A549 (cell line): ENCODE results near the gene PIP4K2B. TPM values are rescaled to one million over a fixed set of nuclear protein-coding genes. Genes with fewer than 3 reads are reported as not detected.
A peak's percentile ranks its signal among the peaks of the same experiment; 100 is the strongest.

Experiments
- ATAC-seq, 2 experiments: fragments of 200-7000 bp in 1 of 2; fragments of >200 bp in 1 of 2; cut with Nextera tagmentation in 1 of 2; cut with Tn5 transposase in 1 of 2; 3 replicates each; pipeline versions ENCODE4 v1.8.0 to v1.9.1; 2018 to 2020; ENCODE audit warnings: mild to moderate bottlenecking in 1 of 2, moderate library complexity in 1 of 2
- CTCF ChIA-PET: fragments of 300-600 bp; sonication (Branson Sonifier 250); formaldehyde crosslinking; extraction: SDS; loops from one replicate; lab custom pipeline; 2021; ENCODE audit warnings: antibody characterized with exemption, inconsistent platforms; lab: Yijun Ruan, JAX
- POLR2A ChIA-PET: fragments of 350-600 bp; formaldehyde crosslinking; extraction: SDS; loops from one replicate; lab custom pipeline; 2021; ENCODE audit warnings: antibody characterized with exemption, inconsistent platforms; lab: Yijun Ruan, JAX
- DNase-seq, 2 experiments: peaks; one replicate each; pipeline versions ENCODE4 v3.0.0 to v3.0.0-alpha.2; 2011 to 2016; ENCODE audit warnings: low read depth in 1 of 2, low spot score in 1 of 2
- FAIRE-seq: peaks from 2 replicates; lab custom pipeline; 2011; peaks lifted over from hg19 to GRCh38; lab: Jason Lieb, UNC
- H3K27ac ChIP-seq, 2 experiments: fragments of >200 bp; sonication (Bioruptor Twin); formaldehyde crosslinking; 3 replicates each; pipeline ENCODE4 v1.5.1; 2016 to 2017
- H3K4me1 ChIP-seq: fragments of >200 bp; sonication (Bioruptor Twin); formaldehyde crosslinking; 3 replicates; pipeline ENCODE4 v1.6.1; 2016
- H3K4me2 ChIP-seq: fragments of >200 bp; sonication (Bioruptor Twin); formaldehyde crosslinking; 3 replicates; pipeline ENCODE4 v1.6.1; 2016
- H3K4me3 ChIP-seq: fragments of >200 bp; sonication (Bioruptor Twin); formaldehyde crosslinking; 3 replicates; pipeline ENCODE4 v1.5.1; 2016
- H3K9me3 ChIP-seq: fragments of >200 bp; sonication (Bioruptor Twin); formaldehyde crosslinking; 3 replicates; pipeline ENCODE4 v1.6.1; 2016
- CBX8 ChIP-seq: fragments of 200-600 bp; sonication (generic); IDR thresholded peaks from 2 replicates; pipeline ENCODE4 v1.6.1; 2016
- CEBPB ChIP-seq, 2 experiments: fragments of >200 bp in 1 of 2; sonication (Bioruptor Twin) in 1 of 2; formaldehyde crosslinking in 1 of 2; IDR thresholded peaks; 2 replicates each; pipeline ENCODE4 v1.6.1; 2012 to 2016
- EHF ChIP-seq: fragments of 250-450 bp; sonication (Bioruptor Pico); IDR thresholded peaks from 2 replicates; pipeline ENCODE4 v1.5.0; 2020; ENCODE audit warnings: mild to moderate bottlenecking
- ESRRA ChIP-seq: fragments of 150-350 bp; IDR thresholded peaks from 2 replicates; pipeline ENCODE4 v1.6.1; 2014; ENCODE audit warnings: mild to moderate bottlenecking, low read length, borderline replicate concordance
- HEYL ChIP-seq: fragments of 250-450 bp; sonication (Bioruptor Pico); IDR thresholded peaks from 2 replicates; pipeline ENCODE4 v1.8.0; 2021; ENCODE audit warnings: mild to moderate bottlenecking, moderate library complexity
- HOXB5 ChIP-seq: fragments of 250-450 bp; sonication (Bioruptor Pico); IDR thresholded peaks from 2 replicates; pipeline ENCODE4 v1.5.0; 2020; ENCODE audit warnings: mild to moderate bottlenecking, moderate library complexity
- JUN ChIP-seq, 2 experiments: fragments of >200 bp; sonication (Bioruptor Twin); formaldehyde crosslinking; IDR thresholded peaks; 2 replicates in 1 of 2; 3 replicates in 1 of 2; pipeline ENCODE4 v1.6.1; 2016 to 2017
- JUNB ChIP-seq: fragments of >200 bp; sonication (Bioruptor Twin); formaldehyde crosslinking; IDR thresholded peaks from 2 replicates; pipeline ENCODE4 v1.6.1; 2016
- KDM5A ChIP-seq: fragments of 200-600 bp; sonication (generic); IDR thresholded peaks from 2 replicates; pipeline ENCODE4 v1.6.1; 2016; ENCODE audit warnings: antibody characterized with exemption, mild to moderate bottlenecking
- MAZ ChIP-seq: fragments of 150-350 bp; IDR thresholded peaks from 2 replicates; pipeline ENCODE4 v1.6.1; 2014; ENCODE audit warnings: antibody characterized with exemption, low read depth, low read length, borderline replicate concordance
- MYC ChIP-seq: IDR thresholded peaks from 2 replicates; pipeline ENCODE4 v1.6.1; 2012; ENCODE audit warnings: mild to moderate bottlenecking, inconsistent platforms, low read length, improper control_type of control experiment, borderline replicate concordance
- NFE2L2 ChIP-seq: fragments of 150-350 bp; conservative IDR thresholded peaks from 2 replicates; pipeline ENCODE4 v1.6.1; 2014; ENCODE audit warnings: low read length
- NR3C1 ChIP-seq: fragments of >200 bp; sonication (Bioruptor Twin); formaldehyde crosslinking; IDR thresholded peaks from 3 replicates; pipeline ENCODE4 v1.6.1; 2017
- RCOR1 ChIP-seq: fragments of 150-350 bp; IDR thresholded peaks from 2 replicates; pipeline ENCODE4 v1.6.1; 2014; ENCODE audit warnings: antibody characterized with exemption, low read length, low read depth
- SMC3 ChIP-seq: fragments of >200 bp; sonication (Bioruptor Twin); formaldehyde crosslinking; IDR thresholded peaks from 3 replicates; pipeline ENCODE4 v1.6.1; 2018; ENCODE audit warnings: inconsistent platforms
- TFCP2L1 ChIP-seq: fragments of 250-450 bp; sonication (Bioruptor Pico); IDR thresholded peaks from 2 replicates; pipeline ENCODE4 v1.5.0; 2021; ENCODE audit warnings: mild to moderate bottlenecking
- ZC3H11A ChIP-seq: fragments of 450-650 bp; IDR thresholded peaks from 2 replicates; pipeline ENCODE4 v1.6.1; 2014; ENCODE audit warnings: antibody characterized with exemption, mild to moderate bottlenecking
- ZSCAN20 ChIP-seq: fragments of 250-450 bp; sonication (Bioruptor Pico); IDR thresholded peaks from 2 replicates; pipeline ENCODE4 v1.8.0; 2022; ENCODE audit warnings: mild to moderate bottlenecking, moderate library complexity
- WGBS: methylation state at CpG from one replicate; pipeline ENCODE4 v1.1.6; 2017; ENCODE audit errors: missing lambda C conversion rate; 5-methylcytosine and 5-hydroxymethylcytosine counted together
- polyA plus RNA-seq, 4 experiments: library from polyadenylated mRNA; depleted of rRNA in 3 of 4; stranded (reverse); fragments of >200 nt; fragmentation: RNase III in 1 of 4; extraction: RNeasy Plus Mini Kit Qiagen cat#74134 plus additional on column Dnase treatment in 1 of 4; gene quantifications; 2 replicates in 3 of 4; 3 replicates in 1 of 4; pipeline ENCODE4 v1.2.3, GENCODE V29; 2011 to 2017
- TF ChIP-seq, protein P1 (sequence below): IDR thresholded peaks from 2 replicates; pipeline ENCODE4 v1.6.1; 2012; ENCODE audit warnings: low read depth, borderline replicate concordance
- TF ChIP-seq, protein P2 (sequence below): fragments of >200 bp; sonication (Bioruptor Twin); formaldehyde crosslinking; IDR thresholded peaks from 3 replicates; pipeline ENCODE4 v1.5.1; 2016
- TF ChIP-seq, protein P3 (sequence below): fragments of 150-350 bp; IDR thresholded peaks from 2 replicates; pipeline ENCODE4 v1.6.1; 2014; ENCODE audit warnings: low read depth, mild to moderate bottlenecking, low read length
- TF ChIP-seq, protein P4 (sequence below): IDR thresholded peaks from 2 replicates; pipeline ENCODE4 v1.6.1; 2012
- TF ChIP-seq, protein P5 (sequence below): fragments of >200 bp; sonication (Bioruptor Twin); formaldehyde crosslinking; IDR thresholded peaks from 2 replicates; pipeline ENCODE4 v1.6.1; 2016
- TF ChIP-seq, protein P6 (sequence below): fragments of 250-450 bp; sonication (Bioruptor Pico); IDR thresholded peaks from 2 replicates; pipeline ENCODE4 v1.5.0; 2021; ENCODE audit warnings: mild to moderate bottlenecking, moderate library complexity, borderline replicate concordance
- TF ChIP-seq, protein P7 (sequence below): fragments of >200 bp; sonication (Bioruptor Twin); formaldehyde crosslinking; IDR thresholded peaks from 3 replicates; pipeline ENCODE4 v1.6.1; 2016

Gene PIP4K2B
- polyA plus RNA-seq, 2 of the 4 experiments (the other 2 are of a cell fraction), result 40.3 to 53.7 TPM

DNA sequence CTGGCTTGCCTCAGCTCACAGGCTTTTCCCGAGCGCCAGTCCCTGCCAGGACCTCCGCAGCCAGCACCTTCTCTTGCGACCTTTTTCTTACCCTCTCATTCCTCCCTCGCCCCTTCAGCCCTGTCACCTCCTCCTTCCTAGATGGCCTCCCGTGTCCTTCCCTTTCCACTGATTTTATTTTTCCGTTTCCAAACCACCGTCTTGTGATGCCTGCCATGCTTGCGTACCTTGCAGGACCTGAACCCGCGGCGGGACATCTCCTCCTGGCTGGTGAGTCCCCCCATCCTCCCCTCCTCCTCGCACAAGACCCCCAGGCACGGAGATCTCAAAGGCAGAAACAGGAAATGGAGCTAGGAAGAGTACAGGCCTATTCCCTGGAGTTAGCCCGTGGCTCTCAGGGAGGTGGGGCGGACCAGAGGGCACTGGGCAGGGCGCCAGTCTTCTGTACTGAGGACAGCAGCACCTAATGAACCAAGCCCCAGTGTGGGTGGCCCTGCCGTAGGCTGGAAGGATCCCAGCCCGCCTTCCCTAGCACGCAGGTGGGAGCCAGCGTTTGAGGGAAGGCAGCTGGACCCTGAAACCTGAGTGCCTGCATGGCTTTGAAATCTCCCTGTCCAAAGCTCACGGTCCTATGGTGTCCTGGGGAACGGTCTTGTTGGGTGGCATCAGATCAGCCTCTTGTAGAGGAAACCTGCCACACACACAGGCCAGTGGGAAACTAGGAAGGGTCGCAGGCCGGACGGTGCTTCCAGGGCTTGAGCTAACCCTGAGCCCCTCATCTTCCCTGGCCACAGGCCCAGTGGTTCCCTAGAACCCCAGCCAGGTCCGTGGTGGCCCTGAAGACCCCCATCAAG, 68.6 kb downstream of the PIP4K2B start:
- CTCF ChIA-PET, result interaction anchor here (0.5 to 5.6 kb wide), 30 partner anchors 9 to 423 kb away, joined by 3 to 56 read pairs (median 4); partner anchors contain the start of genes EPOP, MLLT6, PCGF2 and PIP4K2B
- H3K27ac ChIP-seq, result peak overlapping the region; percentile 91 to 95
- DNase-seq (peak; percentile 61 to 65), FAIRE-seq (no peak), ATAC-seq (peak; percentile 28 to 59)
- TF ChIP-seq CBX8, result no peak
- 0 out of 5 replicates have a peak, but pooled peaks of 1 of the 2 experiments have one; percentile 0 for TF ChIP-seq JUN (IDR thresholded peaks at IDR 0.05)
- TF ChIP-seq, protein P1, sequence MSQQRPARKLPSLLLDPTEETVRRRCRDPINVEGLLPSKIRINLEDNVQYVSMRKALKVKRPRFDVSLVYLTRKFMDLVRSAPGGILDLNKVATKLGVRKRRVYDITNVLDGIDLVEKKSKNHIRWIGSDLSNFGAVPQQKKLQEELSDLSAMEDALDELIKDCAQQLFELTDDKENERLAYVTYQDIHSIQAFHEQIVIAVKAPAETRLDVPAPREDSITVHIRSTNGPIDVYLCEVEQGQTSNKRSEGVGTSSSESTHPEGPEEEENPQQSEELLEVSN, result no peak
- POLR2A ChIA-PET, result interaction anchor here (0.7 to 2.1 kb wide), 6 partner anchors 11 to 139 kb away, joined by 3 to 8 read pairs (median 4); partner anchors contain the start of genes EPOP, LASP1 and PSMB3
- peak overlapping the region; percentile 91 for H3K4me2 ChIP-seq
- H3K4me1 ChIP-seq, result peaks cover 46% of the 10 kb centered on the region
- peak overlapping the region; percentile 77 for H3K4me3 ChIP-seq
- 9% methylated on average over 27 of the region's 27 CpGs for WGBS
- H3K9me3 ChIP-seq, result no peaks in the 10 kb centered on the region

DNA sequence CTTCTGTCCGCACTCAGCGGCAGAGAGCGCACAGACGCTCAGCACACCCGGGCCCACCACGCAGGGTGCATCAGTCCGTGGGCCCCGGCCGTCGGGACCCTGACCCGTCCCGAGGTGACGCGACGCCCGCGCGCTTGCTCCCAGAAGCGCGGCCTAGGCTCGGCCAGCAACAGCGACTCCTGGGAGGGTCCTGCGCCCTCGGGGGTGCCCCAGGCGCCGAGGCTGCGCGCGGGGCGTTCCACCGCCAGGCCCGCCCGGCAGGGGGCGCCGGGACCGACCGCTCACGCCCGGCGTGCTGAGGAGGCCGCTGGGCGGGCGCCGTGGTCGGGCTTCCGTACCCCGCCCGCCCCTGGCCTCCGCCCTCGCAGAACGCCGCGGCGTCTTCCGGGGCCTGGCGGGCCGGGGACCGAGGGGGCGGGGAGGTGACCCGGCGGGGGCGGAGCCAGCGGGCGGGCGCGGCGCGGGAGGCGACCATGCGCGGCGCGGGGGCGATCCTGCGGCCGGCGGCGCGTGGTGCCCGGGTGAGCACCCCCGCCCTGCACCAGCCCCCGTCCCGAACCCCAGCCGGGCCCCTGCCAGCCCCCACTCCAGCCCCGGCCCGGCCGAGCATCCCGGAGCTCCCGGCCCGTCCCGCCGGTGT, 69.3 kb downstream of the PIP4K2B start, which contains the start of gene CISD3:
TSS of gene CISD3 (plus strand) at position 456 of the 640 bp plus-strand sequence. CDS start at position 474, 18 bp downstream.
- FAIRE-seq (no peak), ATAC-seq (peak; percentile 77 to 79), DNase-seq (peak; percentile 86 to 88)
- ChIA-PET POLR2A (interaction anchor here (1.2 to 2.1 kb wide), 3 partner anchors 20 to 140 kb away, joined by 4 to 8 read pairs (median 4); partner anchors contain the start of genes EPOP and LASP1), CTCF (interaction anchor here (0.7 to 5.6 kb wide), 22 partner anchors 10 to 423 kb away, joined by 3 to 56 read pairs (median 6); partner anchors contain the start of genes EPOP, MLLT6, PCGF2 and PSMB3)
- Histone ChIP-seq H3K27ac (peak within 1 kb of the TSS; percentile 91 to 95), H3K4me2 (peak within 1 kb of the TSS; percentile 91), H3K9me3 (no peaks in the 10 kb centered on the region), H3K4me3 (peak within 1 kb of the TSS; percentile 77), H3K4me1 (peaks cover 43% of the 10 kb centered on the region)
- 4% methylated on average over 44 of the region's 92 CpGs for WGBS
- TF ChIP-seq EHF (0 out of 2 replicates have a peak, but pooled peaks have one; percentile 48), CBX8 (no peak), HEYL (CRISPR knock-in tag) (no peak), CEBPB (IDR thresholded peaks at IDR 0.05) (no peak), KDM5A (no peak), HOXB5 (CRISPR knock-in tag) (no peak), ESRRA (no peak), SMC3 (peak; percentile 81), ZSCAN20 (CRISPR knock-in tag) (no peak), MAZ (no peak), TFCP2L1 (CRISPR knock-in tag) (no peak), NFE2L2 (no peak), JUNB (no peak), JUN (IDR thresholded peaks at IDR 0.05) (peak; percentile 87 to 90), MYC (peak; percentile 67), ZC3H11A (no peak), NR3C1 (no peak), RCOR1 (no peak)
- TF ChIP-seq, protein P2, sequence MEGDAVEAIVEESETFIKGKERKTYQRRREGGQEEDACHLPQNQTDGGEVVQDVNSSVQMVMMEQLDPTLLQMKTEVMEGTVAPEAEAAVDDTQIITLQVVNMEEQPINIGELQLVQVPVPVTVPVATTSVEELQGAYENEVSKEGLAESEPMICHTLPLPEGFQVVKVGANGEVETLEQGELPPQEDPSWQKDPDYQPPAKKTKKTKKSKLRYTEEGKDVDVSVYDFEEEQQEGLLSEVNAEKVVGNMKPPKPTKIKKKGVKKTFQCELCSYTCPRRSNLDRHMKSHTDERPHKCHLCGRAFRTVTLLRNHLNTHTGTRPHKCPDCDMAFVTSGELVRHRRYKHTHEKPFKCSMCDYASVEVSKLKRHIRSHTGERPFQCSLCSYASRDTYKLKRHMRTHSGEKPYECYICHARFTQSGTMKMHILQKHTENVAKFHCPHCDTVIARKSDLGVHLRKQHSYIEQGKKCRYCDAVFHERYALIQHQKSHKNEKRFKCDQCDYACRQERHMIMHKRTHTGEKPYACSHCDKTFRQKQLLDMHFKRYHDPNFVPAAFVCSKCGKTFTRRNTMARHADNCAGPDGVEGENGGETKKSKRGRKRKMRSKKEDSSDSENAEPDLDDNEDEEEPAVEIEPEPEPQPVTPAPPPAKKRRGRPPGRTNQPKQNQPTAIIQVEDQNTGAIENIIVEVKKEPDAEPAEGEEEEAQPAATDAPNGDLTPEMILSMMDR, result peak; percentile 98
- TF ChIP-seq, protein P3, sequence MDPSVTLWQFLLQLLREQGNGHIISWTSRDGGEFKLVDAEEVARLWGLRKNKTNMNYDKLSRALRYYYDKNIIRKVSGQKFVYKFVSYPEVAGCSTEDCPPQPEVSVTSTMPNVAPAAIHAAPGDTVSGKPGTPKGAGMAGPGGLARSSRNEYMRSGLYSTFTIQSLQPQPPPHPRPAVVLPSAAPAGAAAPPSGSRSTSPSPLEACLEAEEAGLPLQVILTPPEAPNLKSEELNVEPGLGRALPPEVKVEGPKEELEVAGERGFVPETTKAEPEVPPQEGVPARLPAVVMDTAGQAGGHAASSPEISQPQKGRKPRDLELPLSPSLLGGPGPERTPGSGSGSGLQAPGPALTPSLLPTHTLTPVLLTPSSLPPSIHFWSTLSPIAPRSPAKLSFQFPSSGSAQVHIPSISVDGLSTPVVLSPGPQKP, result no peak
- TF ChIP-seq, protein P4, sequence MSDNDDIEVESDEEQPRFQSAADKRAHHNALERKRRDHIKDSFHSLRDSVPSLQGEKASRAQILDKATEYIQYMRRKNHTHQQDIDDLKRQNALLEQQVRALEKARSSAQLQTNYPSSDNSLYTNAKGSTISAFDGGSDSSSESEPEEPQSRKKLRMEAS, result peak; percentile 54; the same call in 1 of the 2 replicates
- TF ChIP-seq, protein P5, sequence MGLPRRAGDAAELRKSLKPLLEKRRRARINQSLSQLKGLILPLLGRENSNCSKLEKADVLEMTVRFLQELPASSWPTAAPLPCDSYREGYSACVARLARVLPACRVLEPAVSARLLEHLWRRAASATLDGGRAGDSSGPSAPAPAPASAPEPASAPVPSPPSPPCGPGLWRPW, result no peak
- TF ChIP-seq, protein P6, sequence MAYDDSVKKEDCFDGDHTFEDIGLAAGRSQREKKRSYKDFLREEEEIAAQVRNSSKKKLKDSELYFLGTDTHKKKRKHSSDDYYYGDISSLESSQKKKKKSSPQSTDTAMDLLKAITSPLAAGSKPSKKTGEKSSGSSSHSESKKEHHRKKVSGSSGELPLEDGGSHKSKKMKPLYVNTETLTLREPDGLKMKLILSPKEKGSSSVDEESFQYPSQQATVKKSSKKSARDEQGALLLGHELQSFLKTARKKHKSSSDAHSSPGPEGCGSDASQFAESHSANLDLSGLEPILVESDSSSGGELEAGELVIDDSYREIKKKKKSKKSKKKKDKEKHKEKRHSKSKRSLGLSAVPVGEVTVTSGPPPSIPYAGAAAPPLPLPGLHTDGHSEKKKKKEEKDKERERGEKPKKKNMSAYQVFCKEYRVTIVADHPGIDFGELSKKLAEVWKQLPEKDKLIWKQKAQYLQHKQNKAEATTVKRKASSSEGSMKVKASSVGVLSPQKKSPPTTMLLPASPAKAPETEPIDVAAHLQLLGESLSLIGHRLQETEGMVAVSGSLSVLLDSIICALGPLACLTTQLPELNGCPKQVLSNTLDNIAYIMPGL (CRISPR knock-in tag), result no peak
- TF ChIP-seq, protein P1, result no peak
- TF ChIP-seq, protein P7, sequence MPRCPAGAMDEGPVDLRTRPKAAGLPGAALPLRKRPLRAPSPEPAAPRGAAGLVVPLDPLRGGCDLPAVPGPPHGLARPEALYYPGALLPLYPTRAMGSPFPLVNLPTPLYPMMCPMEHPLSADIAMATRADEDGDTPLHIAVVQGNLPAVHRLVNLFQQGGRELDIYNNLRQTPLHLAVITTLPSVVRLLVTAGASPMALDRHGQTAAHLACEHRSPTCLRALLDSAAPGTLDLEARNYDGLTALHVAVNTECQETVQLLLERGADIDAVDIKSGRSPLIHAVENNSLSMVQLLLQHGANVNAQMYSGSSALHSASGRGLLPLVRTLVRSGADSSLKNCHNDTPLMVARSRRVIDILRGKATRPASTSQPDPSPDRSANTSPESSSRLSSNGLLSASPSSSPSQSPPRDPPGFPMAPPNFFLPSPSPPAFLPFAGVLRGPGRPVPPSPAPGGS, result peak; percentile 40; the same call in 2 of the 3 replicates
